HG03432 (cell line): ENCODE data around the gene SLC8A1.

Experiments used
- ATAC-seq: cut with Tn5 transposase; IDR thresholded peaks from one replicate; pipeline ENCODE4 v1.9.1; 2021; ENCODE audit warnings: mild to moderate bottlenecking, moderate library complexity; ENCODE audit not compliant: unreplicated experiment

The SLC8A1 gene

GRCh38 chr2:40451918-40452605 lies at the start of gene SLC8A1:
SLC8A1 (minus strand) TSS chr2:40452090.
- ATAC-seq: peak; percentile 50

- no peak for ATAC-seq
Measured at GRCh38 chr2:40499437-40499836, 47.5 kb upstream of the SLC8A1 start.

- no peak for ATAC-seq
Measured at GRCh38 chr2:40497251-40497859, 45.5 kb upstream of the SLC8A1 start.

GRCh38 chr2:40489678-40489960 lies 37.7 kb upstream of the SLC8A1 start:
- no peak for ATAC-seq

- ATAC-seq: peak; percentile 82
Measured at GRCh38 chr2:40488927-40489677, 37.2 kb upstream of the SLC8A1 start.

GRCh38 chr2:40488101-40488601 lies 36.3 kb upstream of the SLC8A1 start:
- ATAC-seq: no peak

- ATAC-seq: no peak
Measured at GRCh38 chr2:40487602-40488001, 35.7 kb upstream of the SLC8A1 start.

- no peak for ATAC-seq
Measured at GRCh38 chr2:40485854-40486253, 34.0 kb upstream of the SLC8A1 start.

GRCh38 chr2:40485318-40485717 lies 33.4 kb upstream of the SLC8A1 start:
- no peak for ATAC-seq

GRCh38 chr2:40483549-40484243 lies 31.8 kb upstream of the SLC8A1 start:
- ATAC-seq: no peak

- no peak for ATAC-seq
Measured at GRCh38 chr2:40480596-40480995, 28.7 kb upstream of the SLC8A1 start.

GRCh38 chr2:40480073-40480472 lies 28.2 kb upstream of the SLC8A1 start:
- no peak for ATAC-seq

- no peak for ATAC-seq
Measured at GRCh38 chr2:40477361-40477760, 25.5 kb upstream of the SLC8A1 start.

GRCh38 chr2:40476436-40476835 lies 24.5 kb upstream of the SLC8A1 start:
- ATAC-seq: no peak

- ATAC-seq: no peak
Measured at GRCh38 chr2:40474306-40474705, 22.4 kb upstream of the SLC8A1 start.

GRCh38 chr2:40471866-40472265 lies 20.0 kb upstream of the SLC8A1 start:
- no peak for ATAC-seq

GRCh38 chr2:40470822-40471813 lies 19.2 kb upstream of the SLC8A1 start:
- peak; percentile 64 for ATAC-seq

GRCh38 chr2:40466935-40467572 lies 15.2 kb upstream of the SLC8A1 start:
- no peak for ATAC-seq

- ATAC-seq: peak; percentile 56
Measured at GRCh38 chr2:40466332-40466906, 14.5 kb upstream of the SLC8A1 start.
